DOHH2 (cell line): ENCODE data around the gene GATA5.

ENCODE experiments used
- EZH2phosphoT487 ChIP-seq: fragments of 200-600 bp; sonication (generic); IDR thresholded peaks from 2 replicates; pipeline ENCODE4 v1.6.1; 2017; ENCODE audit warnings: borderline replicate concordance, mild to moderate bottlenecking, antibody characterized with exemption, low read length, moderate library complexity, mixed read lengths
- TF ChIP-seq, protein P1 (sequence below): fragments of 200-600 bp; sonication (generic); IDR thresholded peaks from one replicate; pipeline ENCODE4 v1.5.1; 2014; ENCODE audit warnings: antibody characterized with exemption, mild to moderate bottlenecking, low read depth, low read length; ENCODE audit not compliant: poor library complexity, severe bottlenecking

DNA sequence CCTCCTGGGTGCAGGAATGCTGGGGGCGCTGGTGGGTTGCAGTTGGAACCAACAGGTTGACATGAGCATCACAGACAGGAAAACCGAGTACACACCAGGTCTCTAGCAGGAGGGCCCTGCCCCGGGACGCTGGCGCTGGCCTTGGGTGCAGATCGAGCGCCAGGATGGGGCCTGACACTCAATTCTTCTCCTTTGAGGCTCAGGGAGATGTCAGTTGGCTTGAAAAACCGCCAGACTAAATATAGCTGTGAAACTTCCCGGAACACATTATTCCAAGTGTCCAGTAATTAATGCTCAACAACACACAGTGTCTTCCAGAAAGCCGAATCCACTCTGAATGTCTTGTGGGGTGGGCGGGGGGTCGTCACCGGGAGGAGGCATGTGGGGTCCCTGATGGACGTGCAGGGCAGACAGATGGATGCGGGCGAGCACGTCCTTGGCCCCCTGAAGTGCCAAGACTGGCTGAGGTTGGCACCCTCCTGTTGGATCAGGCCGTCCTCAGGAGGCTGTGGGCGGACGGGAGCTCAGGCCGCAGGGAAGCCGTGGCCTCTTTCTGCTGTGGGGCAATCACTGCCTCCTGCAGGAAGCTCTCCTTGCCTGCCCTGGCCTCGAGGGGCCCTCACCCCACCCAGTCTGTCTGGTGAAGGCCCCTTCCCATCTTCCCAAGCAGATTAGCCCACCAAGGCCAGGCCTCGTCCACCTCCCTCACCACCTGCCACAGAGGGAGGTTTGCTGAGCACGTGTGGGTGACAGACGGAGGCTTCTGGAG, 19.4 kb upstream of the GATA5 start:
- TF ChIP-seq, protein P1, sequence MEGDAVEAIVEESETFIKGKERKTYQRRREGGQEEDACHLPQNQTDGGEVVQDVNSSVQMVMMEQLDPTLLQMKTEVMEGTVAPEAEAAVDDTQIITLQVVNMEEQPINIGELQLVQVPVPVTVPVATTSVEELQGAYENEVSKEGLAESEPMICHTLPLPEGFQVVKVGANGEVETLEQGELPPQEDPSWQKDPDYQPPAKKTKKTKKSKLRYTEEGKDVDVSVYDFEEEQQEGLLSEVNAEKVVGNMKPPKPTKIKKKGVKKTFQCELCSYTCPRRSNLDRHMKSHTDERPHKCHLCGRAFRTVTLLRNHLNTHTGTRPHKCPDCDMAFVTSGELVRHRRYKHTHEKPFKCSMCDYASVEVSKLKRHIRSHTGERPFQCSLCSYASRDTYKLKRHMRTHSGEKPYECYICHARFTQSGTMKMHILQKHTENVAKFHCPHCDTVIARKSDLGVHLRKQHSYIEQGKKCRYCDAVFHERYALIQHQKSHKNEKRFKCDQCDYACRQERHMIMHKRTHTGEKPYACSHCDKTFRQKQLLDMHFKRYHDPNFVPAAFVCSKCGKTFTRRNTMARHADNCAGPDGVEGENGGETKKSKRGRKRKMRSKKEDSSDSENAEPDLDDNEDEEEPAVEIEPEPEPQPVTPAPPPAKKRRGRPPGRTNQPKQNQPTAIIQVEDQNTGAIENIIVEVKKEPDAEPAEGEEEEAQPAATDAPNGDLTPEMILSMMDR = peak; percentile 33
- TF ChIP-seq EZH2phosphoT487 = no peak
